Activated CD4-positive, CD25-positive, alpha-beta regulatory T cell treated with anti-CD3 and anti-CD28 coated beads, Interleukin-2, amount 50 U/mL, for 16 hours (primary cell): Measurements from ENCODE around the gene ACOX2.
A peak's percentile ranks its signal among the peaks of the same experiment; 100 is the strongest.

Source experiments
- DNase-seq: peaks from one replicate; pipeline ENCODE4 v3.0.0-alpha.2; 2020; ENCODE audit warnings: low read depth, low spot score

Gene ACOX2

DNA sequence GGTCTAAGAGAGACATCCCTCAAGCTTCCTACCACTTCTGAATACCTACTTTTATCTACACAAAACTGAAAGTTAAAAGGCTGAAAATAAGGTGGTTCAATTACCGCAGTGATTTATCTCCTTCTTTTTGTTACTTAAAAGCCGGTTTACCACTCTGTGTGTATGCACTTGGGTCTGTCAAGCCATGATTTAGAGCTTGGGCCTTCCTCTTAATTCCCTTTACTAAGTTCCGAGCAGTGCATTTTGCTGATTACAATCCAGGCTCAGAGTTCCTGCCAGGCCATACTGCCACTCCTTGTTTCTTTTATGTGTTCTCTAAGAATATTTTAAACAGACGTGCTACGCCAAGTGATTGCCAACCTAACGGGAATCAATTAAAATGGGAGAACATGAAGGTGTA is 28.6 kb downstream of the ACOX2 start:
- DNase-seq = no peak

DNA sequence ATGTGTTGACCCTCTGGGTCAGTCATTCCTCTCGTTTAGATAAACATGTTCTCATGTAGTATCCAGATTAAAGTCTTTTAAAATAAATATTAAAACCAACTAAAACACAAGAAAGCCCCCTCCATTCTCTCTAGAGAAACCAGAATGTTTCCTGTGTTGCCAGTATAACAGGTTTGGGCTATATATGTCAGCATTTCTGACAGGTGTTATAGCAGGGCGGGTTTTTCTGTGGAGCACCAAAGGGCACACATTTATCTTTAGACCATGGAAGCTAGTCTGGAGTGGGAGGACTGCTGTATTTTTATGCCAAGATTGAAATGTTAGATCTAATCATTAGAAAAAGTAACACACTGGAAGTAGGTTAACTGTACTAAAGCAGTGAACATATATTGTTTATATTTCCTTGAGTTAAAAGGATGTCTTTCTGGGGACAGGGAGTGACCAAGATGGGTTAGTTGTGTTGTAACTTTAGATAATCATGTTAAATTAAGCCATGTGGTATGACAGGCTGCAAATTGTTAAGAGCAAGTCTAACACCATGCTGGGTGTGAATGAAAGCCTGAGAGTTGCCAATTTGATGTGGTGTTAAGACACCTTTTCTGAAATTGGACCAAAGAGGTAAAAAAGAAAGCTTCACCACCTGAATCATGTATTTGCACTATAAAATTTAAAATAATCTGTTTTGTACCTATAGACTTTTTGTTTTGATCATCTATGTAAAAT is 29.5 kb downstream of the ACOX2 start:
- DNase-seq = no peak

DNA sequence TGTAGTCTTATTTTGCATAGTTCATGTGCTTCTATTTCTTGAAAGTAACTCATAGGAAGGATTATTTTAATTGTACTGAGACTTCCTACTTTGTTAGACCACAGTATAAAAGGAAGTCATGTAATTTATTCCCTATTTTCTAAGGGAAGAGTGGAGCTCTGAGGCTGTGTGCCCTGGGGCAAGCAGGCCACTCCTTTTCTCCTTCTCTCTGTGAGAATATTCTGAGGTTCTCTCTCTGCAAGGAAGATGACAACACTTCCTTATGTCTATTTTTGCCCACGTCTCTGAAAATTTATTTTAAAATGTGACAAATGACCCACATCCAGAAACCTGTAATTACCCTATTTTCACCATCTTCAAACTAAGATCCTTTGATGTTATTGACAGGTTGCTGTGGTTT is 34.1 kb downstream of the ACOX2 start:
- no peak for DNase-seq

DNA sequence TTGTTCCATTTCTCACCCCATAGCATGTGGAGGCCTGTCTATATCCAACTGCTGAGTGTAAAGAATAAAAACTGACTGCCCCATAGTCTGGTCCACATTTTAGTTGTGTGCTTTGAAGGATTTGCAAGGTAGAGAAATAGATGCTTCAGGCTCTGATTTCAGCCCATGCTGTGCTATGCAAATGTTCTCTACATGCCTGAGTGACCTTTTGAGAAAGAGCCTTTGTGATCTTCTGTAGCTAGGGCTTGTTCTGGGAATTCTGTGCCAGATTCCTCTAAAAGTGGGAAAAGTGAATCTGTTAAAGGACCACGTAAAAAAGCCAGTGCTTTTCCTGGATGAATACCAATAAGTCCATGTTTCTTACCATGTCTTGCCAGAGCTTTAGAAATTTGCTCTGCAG is 39.9 kb downstream of the ACOX2 start:
- no peak for DNase-seq

DNA sequence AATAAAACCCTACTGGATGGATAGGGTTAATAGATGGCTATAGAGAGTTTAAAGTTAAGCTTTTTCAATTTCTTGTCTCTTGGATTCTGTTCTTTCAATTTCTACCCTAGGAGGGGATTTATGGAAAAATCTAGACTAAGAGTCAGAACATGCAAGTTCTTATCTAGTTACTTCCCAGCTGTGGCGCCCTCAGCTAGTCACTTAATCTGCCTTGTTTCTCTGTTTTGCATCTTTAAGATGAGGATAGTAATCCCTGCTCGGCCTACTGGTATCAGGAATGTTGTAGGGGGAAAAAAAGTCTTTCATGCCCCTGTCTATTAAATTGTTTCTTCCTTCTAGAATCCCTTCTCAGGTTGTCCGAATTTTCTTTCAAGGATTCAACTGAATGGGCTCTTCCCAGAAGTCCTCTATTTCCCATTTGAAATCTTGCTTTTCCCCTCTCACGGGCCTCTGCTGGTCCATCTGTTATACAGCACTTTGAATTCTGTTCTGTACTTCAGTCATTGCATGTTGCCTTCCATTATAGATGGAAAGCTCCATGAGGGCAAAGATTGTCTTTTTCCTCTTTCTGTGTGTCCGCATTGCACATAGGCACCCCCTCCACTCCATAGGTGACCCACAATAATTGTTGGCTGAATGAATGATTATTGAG is 40.7 kb downstream of the ACOX2 start:
- no peak for DNase-seq

DNA sequence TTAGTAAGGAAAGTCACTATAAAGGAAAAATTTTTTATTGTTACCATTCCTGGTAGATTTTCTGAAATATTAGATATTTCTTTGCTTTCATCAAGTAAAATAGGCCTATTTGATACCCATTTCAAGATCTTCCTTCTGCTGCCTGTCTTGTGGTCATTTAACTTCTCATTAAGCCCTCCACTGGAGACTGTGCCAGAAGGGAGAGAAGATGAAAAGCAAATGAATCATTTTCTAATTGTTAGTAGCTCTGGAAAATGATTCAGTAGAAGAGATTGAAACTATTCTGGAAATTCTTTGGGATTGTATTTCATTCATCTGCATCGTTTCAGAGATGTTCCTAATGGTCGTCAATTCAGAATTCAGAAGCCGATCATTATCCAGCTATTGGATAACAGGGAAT is 41.9 kb downstream of the ACOX2 start:
- DNase-seq = no peak

DNA sequence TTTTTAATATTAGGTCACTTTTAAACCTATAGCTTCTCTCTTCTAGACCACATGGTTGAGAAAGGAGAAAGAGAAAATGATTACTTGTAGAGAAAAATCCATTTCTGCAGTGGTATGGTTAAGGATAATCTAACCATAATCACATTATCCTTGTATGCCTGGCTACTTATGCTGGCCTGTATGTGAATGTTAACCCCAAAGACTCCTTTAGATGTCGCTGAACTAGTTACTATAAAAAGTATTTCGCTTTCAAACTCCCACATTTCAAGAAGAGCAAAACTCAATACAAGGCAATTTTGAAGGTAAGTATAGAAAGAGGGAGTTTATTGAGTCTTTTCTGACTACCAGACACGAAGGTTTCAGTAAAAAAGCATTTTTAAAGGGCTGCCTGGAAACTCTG is 42.9 kb downstream of the ACOX2 start:
- no peak for DNase-seq

DNA sequence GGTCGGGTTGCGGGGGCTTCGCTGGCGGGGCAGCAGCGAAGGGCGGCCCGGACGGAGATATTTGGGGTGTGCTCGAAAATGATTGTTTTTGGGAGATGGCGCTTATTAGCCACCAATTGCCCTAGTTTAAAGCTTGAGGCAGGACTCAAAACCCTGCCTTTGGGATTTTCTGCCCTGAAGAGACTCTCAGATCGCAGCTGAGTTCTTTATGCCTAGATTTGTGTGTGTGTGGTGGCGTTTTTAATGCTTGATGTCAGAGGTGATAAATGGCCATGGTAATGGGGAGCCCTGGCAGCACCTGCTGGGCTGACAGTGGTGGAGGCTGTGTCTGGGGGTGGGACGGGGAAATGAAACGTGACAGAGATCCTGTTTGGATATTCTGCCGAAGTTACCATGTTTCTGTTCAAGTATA is 44.5 kb downstream of the ACOX2 start:
- no peak for DNase-seq

DNA sequence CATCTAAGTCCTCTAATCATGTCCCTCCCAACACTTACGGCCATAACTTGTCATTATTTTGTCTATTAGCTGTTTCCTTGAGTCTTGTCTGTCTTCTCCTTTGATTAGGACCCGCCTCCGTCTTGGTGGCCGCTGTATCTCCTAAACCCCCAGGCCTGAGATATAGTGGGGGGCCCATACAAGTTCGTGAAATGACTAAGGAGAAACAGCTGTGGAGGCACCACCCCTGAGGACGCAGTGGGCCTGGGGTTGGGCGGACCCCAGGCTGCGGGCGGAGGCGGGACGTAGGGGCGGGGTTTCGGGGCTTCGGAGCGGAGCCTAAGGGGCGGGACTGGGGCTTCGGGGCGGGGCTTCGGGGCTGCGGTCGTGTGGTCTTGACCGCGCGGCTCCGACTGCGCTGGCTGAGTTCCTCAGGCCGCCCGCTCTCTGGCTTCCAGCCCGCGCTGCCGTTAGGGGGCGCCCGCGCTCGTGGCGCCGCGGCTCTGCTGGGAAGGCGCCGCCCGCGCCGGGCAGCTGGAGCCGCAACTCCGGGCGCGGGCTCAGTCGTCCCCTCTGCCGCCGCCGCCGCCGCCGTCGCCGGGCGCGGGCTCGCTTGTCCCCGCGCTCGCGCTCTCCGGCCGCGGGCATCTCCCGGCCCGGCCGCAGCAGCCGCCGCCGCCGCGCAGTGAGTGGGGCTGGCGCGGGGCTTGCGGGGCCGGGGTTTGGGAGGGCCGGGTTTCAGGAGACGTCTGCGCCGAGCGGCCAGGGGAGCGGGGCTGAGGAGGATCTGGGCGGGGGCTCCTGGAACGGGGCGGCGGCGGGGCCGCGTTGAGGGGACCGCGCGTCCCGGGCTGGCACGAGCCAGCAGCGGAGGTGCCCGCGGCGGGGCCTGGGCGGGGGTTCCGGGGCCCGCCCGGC is 45.2 kb downstream of the ACOX2 start, which contains the start of gene KCTD6:
Gene KCTD6, plus strand, starts transcription at position 591 of the 897 bp plus-strand sequence. CDS start 6,660 bp downstream, outside the sequence.
- DNase-seq = peak; percentile 70

DNA sequence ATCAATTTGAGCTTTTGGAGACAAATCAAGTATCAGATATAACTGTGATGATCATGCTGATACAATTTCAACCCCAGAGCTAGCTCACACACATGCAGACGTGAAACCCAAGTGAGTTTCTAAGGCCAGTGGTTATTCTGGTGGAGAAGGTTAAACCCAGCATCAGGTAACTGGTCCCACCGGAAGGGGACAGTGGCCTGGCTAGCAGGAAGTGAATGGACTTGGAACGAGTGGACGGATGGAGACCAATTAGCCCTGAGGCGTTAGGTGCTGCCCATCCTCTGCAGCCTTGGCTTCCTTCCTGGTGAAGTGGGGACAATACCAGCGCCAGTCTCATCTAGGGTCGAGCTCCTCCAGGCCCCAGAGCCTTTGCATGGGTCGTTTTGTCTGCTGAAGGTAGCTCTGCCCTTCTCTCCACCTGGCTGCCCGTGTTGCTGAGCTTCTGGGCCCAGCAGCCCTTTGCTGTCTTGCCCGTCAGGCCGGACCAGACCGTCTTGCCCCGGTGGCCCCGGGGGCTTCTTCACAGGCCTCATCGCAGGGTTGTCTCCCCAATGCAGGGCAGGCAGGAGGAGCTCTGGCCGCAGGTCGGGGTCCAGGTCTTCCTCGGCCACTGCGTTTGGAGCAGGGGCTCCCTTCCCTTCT is 46.0 kb downstream of the ACOX2 start:
- peak; percentile 6 for DNase-seq

DNA sequence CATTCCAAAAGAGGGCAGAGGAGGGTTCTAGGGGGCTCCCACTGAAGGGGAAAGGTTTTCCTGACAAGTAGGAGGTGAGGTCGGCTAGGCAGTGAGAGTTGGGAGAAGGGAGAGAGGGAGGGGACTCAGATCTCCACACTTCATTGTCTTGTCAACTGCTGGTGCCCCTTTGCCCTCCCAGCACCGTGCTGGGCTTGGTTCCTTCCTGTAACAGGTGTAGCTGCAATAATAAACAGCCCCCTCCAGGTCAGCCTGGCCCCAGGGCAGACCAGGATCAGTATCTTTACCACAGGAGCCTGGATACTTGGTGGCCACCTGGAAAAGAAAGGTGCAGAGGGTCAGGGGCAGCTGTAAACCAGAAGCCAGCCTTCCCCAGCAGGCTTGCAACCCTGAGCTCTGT is 48.0 kb downstream of the ACOX2 start:
- no peak for DNase-seq

DNA sequence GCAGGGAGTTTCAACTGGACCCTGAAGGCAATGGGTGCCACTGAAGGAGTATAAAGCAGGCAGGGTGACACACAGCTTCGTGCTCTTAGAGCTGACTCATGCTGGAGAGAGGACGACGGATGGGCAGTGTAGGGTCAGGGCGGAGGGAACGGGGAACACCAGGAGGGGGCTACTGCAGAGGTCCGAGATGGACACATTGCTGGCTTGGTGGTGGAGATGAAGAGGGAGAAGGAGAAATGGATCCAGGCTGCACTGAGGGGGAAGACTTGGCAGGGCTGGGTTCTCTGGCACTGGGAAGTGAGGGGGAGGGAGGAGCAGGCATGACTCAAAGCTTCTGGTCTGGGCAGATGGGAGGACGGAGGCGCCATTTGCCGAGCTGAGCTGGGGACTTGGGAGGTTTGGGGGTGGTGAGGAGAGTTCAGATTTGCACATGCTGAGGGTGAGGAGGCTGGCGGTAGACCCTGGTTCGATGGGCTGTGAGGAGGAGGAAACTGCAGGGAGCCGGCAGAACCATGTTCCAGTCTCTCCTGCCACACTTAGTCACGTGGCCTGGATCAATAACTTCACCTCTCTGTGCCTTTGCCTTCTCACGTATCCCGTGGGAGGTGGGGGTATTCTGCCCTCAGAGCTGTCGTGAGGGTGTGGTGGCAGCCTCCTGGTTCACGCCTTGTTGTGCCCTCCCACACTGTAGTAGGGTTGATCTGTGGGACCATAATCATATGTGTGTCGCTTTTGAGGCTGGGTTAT is 49.7 kb downstream of the ACOX2 start:
- DNase-seq = no peak

DNA sequence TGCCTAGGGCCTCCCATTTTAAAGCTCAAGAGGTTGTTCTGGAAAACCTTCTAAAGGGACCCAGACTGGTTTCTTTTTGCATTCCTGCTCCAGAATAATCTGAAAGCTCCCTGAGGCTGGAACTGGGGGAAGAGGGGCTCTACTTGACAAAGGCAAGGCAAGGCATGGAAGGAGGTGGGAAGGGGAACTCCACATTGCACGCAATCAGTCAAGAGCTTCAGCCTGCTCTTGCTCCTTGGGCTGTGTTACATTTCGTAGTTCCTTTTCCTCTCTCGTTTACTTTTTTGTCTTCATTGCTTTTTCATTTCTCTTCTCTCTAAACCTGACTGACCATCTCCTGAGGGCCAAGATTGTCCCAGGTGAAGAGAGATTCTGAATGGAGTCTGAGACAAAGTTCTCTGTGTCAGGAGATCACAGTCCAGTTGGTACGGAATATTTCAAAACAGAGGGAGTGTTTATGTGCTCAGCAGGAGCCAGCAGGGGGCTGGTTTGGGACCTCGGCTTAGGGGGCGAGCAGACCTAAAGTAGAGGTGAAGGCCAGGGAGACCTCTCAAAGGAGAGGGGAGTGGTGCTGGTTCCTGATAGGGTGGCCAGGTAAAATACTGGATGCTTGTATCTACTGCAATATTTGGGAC is 51.1 kb downstream of the ACOX2 start:
- no peak for DNase-seq

DNA sequence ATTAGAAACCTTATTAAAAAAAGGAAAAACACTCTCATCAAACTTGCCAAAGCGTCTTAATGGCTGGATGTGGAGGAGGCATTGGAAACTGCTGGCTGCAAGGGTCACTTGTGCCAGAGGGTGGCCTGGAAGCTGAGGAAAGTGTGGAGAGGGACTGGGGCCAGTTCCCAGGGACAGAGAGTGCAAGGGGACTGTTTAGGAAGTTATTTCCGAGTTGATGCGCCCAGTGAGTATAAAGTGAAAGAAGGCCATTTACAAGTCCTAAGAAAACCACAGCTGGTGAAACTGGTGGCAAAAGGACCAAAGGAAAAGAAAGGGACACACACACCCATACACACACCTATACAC is 52.3 kb downstream of the ACOX2 start:
- DNase-seq = no peak

DNA sequence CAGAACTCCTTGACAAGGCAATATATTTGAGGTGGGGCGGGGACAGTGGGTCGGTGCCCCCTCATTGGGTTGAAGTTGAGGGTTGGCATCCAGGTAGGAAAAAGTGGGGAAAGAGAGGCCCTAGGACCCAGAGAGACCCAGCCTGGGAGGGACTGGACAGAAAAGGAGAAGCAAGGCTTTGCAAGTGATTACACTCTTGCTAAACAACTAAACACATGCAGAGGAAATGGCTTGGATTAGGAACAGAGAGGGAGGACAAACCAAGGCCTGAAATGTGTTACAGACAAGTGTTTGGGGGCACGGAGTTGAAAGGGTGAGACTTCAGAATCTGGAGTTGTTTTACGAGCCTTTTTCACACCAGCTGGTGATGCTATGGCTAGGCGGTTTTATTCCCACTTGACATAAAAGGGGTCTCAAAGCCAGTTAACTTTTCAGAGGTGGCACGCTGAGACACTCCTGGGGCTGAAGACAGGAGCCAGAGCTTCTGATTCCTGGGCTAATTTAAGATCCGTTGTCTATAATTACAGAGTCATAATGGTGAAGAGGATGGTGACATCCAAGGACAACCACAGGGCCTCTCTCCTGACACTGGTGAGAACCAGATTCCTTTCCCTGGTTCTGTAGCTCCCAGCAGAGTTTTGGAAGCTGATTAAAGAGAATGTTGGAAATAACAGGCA is 52.8 kb downstream of the ACOX2 start:
- no peak for DNase-seq

DNA sequence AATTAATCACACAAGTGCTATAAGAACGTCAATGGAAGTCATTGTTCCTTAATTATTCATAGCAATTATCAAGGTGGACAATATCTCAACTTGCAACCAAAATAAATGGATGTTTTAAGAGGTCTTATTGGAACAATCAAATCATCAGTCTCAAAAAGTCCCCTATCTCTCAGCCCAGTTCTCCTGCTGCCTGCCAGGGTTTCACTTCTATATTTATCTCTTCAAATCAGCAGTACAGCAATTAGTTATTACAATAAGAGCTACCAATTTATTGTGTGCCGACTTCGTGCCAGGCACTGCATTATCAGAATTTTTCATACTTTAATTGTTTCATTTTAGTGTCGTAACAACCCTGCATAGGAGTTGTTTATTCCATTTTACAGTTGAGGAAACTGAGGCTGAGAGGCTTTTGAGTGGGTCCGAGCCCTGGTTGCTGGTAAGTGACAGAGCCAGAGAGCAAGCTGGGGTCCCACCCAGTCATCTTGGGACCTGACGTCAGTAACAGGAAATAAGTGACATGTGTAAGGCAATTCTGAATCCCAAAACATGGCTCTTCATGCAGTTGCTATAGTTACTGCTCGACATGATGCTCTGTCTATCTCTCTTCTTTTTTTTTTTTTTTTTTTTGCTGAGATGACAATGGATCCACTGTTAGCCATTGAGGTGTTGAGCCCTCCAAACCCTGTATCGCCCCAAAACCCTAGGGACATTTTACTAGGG is 53.9 kb downstream of the ACOX2 start:
- DNase-seq = no peak

DNA sequence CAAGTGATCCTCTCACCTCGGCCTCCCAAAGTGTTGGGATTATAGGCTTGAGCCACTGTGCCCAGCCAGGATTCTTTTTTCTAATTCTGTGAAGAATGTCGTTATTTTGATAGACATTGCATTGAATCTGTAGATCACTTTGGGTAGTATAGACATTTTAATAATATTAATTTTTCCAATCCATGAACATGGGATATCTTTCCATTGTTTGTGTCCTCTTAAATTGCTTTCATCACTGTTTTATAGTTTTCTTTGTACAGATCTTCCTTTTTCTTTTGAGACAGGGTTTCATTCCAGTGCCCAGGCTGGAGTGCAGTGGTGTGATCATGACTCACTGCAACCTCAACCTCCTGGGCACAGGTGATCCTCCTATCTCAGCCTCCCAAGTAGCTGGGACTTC is 56.7 kb downstream of the ACOX2 start:
- DNase-seq = no peak

DNA sequence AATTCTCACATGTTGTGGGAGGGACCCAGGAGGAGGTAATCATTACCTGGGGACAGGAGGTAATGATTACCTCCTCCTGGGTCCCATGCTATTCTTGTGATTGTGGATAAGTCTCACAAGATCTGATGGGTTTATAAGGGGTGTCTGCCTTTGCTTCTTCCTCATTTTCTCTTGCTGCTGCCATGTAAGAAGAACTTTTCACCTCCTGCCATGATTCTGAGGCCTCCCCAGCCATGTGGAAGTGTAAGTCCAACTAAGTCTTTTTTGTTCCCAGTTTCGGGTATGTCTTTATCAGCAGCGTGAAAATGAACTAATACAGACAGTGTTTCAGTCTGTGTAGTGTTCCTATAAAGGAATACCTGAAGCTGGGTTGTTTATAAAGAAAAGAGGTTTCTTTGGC is 58.2 kb downstream of the ACOX2 start:
- DNase-seq = no peak

DNA sequence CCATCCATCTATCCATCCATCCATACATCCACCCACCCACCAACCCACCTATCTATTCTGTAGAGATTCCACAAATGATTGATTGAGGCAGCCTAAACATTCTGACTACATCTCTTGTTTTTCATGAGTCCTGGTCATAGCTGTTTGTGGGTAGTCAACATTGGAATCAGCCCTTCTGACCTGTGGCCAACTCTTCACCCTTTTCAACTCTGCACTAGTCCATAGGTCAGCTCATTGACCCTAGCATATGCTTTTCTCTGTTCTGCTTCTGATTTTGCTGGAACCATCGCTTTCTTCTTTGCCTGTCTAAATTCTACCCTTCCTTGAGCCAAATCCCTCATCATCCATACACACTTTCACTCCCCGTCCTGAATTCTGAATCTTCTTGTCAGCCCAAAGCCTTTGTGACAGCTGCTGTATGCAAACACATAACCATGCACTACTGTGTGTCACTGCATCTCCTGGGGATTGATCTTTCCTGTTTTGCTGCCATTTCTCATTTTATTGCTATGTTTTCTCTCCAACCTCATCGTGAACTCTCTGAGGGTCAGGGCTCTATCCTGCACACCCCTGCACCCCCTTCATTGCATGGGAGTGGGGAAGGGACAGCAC is 61.9 kb downstream of the ACOX2 start:
- DNase-seq = no peak
